Mesothelial cell of epicardium (in vitro differentiated cells): ENCODE data around the gene H6PD. TPM values are rescaled to one million over a fixed set of nuclear protein-coding genes. Genes with fewer than 3 reads are reported as not detected.

Experiments used
- DNase-seq, 2 experiments: peaks; one replicate each; pipeline ENCODE4 v3.0.0; 2021; ENCODE audit warnings: low spot score in 2 of 2; ENCODE audit not compliant: unreplicated experiment in 2 of 2
- H3K27ac Mint-ChIP-seq: 2 replicates; pipeline ENCODE4 v1.8.0; 2021; ENCODE audit warnings: mixed read lengths
- H3K27me3 Mint-ChIP-seq: 2 replicates; pipeline ENCODE4 v1.8.0; 2021; ENCODE audit warnings: low read depth, mixed read lengths
- H3K36me3 Mint-ChIP-seq: 2 replicates; pipeline ENCODE4 v1.8.0; 2021; ENCODE audit warnings: mixed read lengths
- H3K4me1 Mint-ChIP-seq: 2 replicates; pipeline ENCODE4 v1.8.0; 2021; ENCODE audit warnings: mixed read lengths
- H3K4me3 Mint-ChIP-seq: 2 replicates; pipeline ENCODE4 v1.8.0; 2021; ENCODE audit warnings: mild to moderate bottlenecking, moderate library complexity, mixed read lengths
- H3K9me3 Mint-ChIP-seq: 2 replicates; pipeline ENCODE4 v1.8.0; 2021; ENCODE audit warnings: mixed read lengths
- total RNA-seq: library from RNA; stranded (reverse); gene quantifications from 3 replicates; pipeline ENCODE4 v1.2.1, GENCODE V29; 2021
- TF ChIP-seq, protein P1 (sequence below): fragments of 200-600 bp; sonication (generic); IDR thresholded peaks from one replicate; pipeline ENCODE4 v1.5.0; 2021; ENCODE audit warnings: antibody characterized with exemption; ENCODE audit not compliant: unreplicated experiment

Gene H6PD
- total RNA-seq, 1 donor from 2014 or later = 73.1 TPM

DNA sequence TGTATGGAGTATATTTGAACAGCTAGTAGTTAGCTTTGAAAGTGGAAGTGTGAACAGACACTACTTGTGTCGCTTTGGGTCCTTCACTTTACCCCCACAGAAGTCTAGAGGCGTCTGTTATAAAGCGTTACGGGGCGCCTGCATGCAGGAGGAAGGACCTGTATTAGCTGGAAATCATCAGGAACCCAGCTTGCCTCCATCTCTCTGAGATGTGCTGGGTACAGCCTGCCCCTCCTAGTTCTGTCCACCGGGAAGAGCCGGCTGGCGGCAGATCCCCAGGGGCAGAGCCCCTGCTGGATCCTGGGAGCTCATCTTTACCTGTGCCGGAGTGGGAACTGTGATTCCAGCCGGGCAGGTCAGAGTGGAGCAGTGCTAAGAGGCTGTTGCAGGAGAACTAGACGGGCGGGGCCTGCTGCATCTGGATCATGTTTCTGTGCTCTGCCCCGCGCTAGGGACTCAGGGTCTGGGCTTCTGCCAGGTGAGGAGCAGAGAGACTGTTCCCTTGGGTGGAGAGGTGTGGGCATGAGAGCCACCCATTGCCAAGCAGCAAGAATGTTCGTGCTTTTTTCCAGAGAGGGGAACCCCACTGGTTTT, 35.8 kb downstream of the H6PD start:
- Mint-ChIP-seq H3K27ac (no peak overlapping the region), H3K4me1 (peaks cover 13% of the 10 kb centered on the region), H3K36me3 (peaks cover 5% of the 10 kb centered on the region), H3K27me3 (no peaks in the 10 kb centered on the region), H3K4me3 (no peak overlapping the region), H3K9me3 (no peaks in the 10 kb centered on the region)
- no peak for DNase-seq
- TF ChIP-seq, protein P1, sequence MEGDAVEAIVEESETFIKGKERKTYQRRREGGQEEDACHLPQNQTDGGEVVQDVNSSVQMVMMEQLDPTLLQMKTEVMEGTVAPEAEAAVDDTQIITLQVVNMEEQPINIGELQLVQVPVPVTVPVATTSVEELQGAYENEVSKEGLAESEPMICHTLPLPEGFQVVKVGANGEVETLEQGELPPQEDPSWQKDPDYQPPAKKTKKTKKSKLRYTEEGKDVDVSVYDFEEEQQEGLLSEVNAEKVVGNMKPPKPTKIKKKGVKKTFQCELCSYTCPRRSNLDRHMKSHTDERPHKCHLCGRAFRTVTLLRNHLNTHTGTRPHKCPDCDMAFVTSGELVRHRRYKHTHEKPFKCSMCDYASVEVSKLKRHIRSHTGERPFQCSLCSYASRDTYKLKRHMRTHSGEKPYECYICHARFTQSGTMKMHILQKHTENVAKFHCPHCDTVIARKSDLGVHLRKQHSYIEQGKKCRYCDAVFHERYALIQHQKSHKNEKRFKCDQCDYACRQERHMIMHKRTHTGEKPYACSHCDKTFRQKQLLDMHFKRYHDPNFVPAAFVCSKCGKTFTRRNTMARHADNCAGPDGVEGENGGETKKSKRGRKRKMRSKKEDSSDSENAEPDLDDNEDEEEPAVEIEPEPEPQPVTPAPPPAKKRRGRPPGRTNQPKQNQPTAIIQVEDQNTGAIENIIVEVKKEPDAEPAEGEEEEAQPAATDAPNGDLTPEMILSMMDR = no peak

DNA sequence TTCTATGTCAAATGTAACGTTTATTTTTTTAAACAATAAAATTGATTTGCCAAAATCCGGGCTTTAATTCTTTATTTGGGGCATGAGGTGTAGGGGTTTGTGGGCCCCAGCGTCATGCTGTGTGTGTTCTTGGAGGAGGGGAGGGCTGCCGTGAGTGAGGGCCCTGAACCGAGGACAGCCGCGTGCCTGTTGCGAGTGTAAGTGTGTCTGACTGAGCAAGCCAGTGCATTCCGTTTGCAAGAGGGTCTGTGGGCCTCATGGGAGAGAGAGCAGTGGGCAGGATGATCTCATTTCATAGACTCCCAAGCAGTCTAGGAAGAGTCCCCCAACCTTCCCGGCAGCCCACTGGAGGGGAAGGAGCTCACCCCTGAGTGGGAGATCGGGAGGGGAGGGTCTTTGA, 36.7 kb downstream of the H6PD start:
- no peaks in the 10 kb centered on the region for H3K9me3 Mint-ChIP-seq
- no peaks in the 10 kb centered on the region for H3K27me3 Mint-ChIP-seq
- no peak overlapping the region for H3K4me3 Mint-ChIP-seq
- peaks cover 13% of the 10 kb centered on the region for H3K4me1 Mint-ChIP-seq
- TF ChIP-seq, protein P1 = no peak
- no peak for DNase-seq
- peak overlapping the region; percentile 74 for H3K27ac Mint-ChIP-seq
- H3K36me3 Mint-ChIP-seq = peaks cover 2% of the 10 kb centered on the region

DNA sequence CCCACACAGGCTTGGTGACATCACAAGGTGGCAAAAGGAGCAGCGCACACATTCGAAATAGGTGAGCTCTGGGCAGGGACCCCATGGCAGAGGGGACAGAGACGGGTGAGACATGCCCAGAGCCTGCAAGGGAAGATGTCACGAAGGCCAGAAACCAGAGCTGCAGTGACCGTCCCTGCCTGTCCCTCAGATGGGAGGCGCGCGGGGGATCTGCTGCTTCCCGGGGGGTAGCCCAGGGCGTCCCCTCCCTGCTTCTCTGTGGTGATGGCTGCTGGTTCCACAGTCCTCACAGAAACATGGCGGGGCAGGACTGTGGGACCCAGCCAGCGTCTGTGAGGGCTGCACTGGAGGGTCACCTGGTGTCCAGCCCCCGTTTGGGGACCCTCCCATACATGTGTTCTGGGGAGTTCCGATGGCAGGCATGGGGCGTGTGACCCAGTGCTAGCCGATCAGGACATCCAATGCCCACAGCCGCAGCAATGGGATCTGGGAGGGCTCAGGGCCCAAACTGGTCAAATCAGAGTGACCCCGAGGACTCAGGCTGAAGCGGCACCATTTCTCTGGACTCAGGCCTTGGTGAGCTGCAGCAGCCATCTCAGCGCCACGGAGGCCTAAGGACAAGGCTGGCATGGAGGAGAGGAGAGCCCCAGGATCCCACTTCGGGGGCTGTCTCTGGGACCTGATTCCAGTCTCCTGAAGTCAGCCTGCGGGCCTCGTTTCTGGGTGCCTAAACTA, 37.5 kb downstream of the H6PD start:
- H3K4me3 Mint-ChIP-seq = no peak overlapping the region
- peaks cover 13% of the 10 kb centered on the region for H3K4me1 Mint-ChIP-seq
- H3K27me3 Mint-ChIP-seq = no peaks in the 10 kb centered on the region
- DNase-seq = no peak
- TF ChIP-seq, protein P1 = no peak
- H3K27ac Mint-ChIP-seq = peak overlapping the region; percentile 74
- H3K9me3 Mint-ChIP-seq = no peaks in the 10 kb centered on the region
- H3K36me3 Mint-ChIP-seq = peaks cover 2% of the 10 kb centered on the region

DNA sequence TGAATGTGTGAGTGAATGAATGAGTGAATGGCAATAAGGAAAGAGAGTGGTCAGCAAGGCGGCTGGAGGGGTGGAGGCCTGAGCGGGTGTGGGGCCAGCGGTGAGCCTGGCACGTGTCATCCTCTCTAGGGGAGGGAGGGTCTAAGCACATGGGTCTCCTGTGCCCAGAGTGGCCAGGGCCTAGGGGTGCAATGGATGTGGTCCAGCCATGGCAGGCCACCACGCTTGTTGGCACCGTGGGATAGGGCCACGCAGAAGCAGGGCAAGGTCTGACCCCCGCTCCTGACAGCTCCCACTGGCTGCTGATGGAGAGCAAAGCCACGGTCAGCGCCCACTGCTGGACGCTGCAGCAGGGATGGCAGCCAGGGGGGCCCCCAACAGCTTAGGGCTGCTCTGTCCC, 38.6 kb downstream of the H6PD start:
- no peak overlapping the region for H3K4me3 Mint-ChIP-seq
- DNase-seq = no peak
- peaks cover 11% of the 10 kb centered on the region for H3K4me1 Mint-ChIP-seq
- H3K27me3 Mint-ChIP-seq = no peaks in the 10 kb centered on the region
- H3K27ac Mint-ChIP-seq = peak overlapping the region; percentile 11
- TF ChIP-seq, protein P1 = no peak
- H3K9me3 Mint-ChIP-seq = no peaks in the 10 kb centered on the region
- peaks cover 2% of the 10 kb centered on the region for H3K36me3 Mint-ChIP-seq

DNA sequence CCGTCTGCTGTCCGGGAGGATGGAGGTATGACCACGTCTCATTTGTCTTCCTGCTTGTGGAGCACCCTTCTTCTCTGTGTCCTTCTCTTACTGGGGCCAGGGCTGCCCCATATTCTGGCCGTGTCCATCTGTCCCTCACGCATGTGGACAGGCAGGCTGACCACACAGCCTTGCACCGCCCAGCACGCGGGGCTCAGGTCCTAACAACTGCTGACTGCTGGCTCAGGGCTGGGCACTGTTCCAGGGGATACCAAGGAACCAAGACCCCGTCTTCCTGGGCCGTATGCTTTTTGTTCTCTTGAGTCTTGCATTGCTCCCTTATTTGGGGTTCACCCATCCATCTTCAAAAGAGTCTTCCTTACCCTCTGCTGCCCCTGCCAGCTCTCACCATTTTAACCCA, 40.6 kb downstream of the H6PD start:
- H3K27me3 Mint-ChIP-seq = peaks cover 2% of the 10 kb centered on the region
- H3K36me3 Mint-ChIP-seq = peaks cover 2% of the 10 kb centered on the region
- TF ChIP-seq, protein P1 = no peak
- H3K4me3 Mint-ChIP-seq = no peak overlapping the region
- H3K4me1 Mint-ChIP-seq = peaks cover 21% of the 10 kb centered on the region
- no peaks in the 10 kb centered on the region for H3K9me3 Mint-ChIP-seq
- no peak overlapping the region for H3K27ac Mint-ChIP-seq
- DNase-seq = no peak
